HG02798 (cell line): ENCODE results near the gene CARMIL1.

Experiments used
- ATAC-seq: cut with Tn5 transposase; IDR thresholded peaks from one replicate; pipeline ENCODE4 v1.9.1; 2021; ENCODE audit warnings: mild to moderate bottlenecking; ENCODE audit not compliant: unreplicated experiment, poor library complexity

Gene CARMIL1

GRCh38 chr6:25628471-25629197 is 349.5 kb downstream of the CARMIL1 start:
- no peak for ATAC-seq

GRCh38 chr6:25629198-25629576 is 350.0 kb downstream of the CARMIL1 start:
- no peak for ATAC-seq

DNA sequence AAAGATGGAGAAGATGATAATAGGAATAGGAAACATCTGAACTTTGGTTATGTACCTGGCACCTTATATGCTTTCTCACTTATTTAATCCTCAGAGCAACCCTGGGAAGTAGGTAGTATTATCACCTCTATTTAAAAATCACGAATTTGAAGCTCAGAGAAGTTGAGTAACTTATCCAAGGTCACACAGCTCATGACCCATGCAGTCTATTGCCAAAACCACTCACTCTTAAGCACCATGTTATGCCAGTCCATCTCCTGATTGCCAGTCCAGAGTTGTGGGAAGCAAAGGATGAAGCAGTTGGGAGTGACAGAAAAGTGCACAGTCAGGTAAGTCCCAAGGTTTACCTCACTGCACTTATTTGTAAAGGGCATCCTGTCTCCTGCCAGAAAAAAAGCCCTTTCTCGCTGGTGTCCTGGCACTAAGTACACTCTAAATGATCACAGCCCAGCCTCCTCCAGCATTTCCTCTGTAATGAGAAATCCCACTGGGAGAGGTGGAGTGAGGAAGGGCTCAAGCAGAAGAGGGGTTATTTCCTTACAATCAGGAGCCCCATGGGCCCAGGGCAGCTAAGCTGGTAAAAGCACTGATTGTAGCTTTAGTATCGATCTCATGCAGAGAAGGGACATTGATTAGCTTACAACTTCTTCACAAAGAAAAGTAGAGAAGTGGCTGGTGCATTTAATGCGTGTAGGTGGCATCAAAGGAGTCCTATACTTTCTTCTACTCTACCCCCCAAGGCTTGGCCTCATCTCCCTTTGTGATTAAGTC is 351.5 kb downstream of the CARMIL1 start:
- ATAC-seq: no peak

- no peak for ATAC-seq
These were observed 356.7 kb downstream of the CARMIL1 start for GRCh38 chr6:25635886-25636317.

GRCh38 chr6:25637211-25637610 is 358.0 kb downstream of the CARMIL1 start:
- ATAC-seq: no peak

DNA sequence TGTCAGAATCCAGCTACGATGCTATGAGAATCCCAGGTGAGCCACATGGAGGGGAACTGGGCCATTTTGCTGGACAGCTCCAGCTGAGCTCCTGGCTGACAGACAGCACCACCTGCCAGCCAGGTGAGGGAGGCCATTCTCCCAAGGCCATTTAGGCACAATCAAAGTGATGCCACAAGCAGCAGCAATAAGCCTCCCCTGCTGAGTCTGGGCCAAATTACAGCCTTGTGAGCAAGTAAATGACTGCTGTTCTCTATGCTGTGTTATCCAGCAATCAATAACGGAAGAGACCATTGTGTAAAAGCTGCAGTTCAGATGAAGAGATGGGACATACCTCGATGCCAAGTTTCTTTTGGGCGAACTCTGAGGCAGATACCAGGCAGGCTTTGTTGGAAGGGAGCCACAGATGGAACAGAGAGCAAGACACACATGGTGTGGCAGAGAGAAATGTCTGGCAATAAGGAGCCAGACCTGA is 358.8 kb downstream of the CARMIL1 start:
- no peak for ATAC-seq

GRCh38 chr6:25639653-25640052 is 360.5 kb downstream of the CARMIL1 start:
- no peak for ATAC-seq

DNA sequence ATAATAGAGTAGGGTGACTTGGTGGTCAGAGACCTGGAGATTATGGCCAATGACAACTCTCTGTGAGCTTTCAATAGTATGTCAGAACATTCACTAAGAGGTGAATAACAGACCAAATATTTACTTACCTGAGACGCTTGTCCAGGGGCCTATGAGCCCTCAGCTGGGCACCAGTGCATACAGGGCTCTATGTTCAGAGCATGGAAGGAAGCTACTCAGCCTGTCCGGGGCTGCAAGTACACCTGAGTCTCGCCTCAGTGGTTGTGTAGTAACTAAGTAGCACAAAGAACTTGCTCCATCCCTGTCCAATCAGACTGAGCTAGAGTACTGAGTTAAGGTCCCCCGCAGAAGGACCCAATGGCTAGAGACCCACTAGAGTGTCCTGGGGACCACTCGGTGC is 361.3 kb downstream of the CARMIL1 start:
- no peak for ATAC-seq

DNA sequence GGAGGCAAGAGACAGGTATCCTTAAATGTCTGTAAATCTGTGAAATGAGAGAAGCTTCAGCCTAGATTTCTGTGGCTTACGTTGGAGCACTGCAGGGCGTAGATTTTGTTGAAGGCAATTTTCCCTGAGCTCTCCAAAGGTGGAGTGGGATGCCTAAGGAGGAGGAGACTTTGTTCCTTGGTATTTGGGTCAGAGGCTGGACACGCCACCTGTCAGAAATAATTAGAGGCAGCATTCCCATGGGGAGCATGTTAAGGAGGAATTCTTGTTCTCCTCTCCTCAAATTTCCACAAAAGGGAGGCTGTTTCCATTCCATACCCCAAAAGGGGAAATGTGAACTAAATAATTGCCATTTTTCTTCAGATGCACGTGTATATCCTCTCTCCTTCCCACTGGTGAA is 361.7 kb downstream of the CARMIL1 start:
- ATAC-seq: no peak

DNA sequence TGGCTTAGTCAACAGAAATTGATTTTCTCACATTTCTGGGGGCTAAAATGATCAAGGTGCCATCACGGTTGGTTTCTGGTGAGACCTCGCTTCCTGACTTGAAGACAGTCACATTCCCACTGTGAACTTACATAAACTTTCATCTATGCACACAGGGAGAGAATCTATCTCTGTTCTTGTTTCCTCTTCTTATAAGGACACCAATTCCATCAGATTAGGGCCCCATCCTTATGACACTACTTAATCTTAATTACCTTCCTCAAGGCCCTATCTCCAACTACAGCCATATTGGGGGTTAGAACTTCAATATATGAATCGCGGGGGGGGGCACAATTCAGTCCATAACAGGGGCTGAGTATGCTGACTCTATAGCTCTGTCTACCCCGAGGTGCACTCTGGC is 362.2 kb downstream of the CARMIL1 start:
- ATAC-seq: no peak

DNA sequence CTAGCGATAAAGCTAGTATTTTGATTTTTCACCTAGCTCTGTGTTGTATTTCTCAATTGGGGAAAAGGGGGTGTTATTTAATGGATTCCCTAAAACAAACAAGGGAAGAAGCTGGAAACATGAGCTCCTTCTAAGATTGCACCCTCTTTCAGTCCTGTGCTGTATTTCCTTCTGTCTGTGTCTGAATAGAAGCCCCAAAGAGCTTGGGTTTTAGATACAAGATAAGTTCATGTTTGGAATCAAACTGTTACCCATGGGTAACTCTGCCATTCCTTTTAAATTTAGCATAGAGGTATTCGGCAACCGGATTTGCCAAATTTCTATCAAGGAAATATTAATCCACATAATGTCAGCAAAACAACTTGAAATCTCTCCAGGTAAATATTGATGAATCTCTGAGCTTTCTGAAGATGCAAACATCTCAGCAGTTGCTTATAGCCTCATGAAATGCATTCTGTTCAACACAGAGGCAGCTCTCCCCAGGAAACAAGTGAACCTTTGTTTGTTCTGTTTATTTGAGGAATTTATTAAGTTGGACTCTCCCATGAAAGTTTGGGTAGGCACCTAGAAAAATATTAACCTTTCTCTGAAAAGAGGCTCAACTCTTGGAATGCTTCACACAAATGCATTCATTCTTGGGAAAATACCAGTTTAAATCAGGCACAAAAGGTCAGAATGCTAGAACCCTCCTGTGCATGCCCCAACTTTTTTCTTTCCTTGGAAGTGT is 362.9 kb downstream of the CARMIL1 start:
- ATAC-seq: no peak

DNA sequence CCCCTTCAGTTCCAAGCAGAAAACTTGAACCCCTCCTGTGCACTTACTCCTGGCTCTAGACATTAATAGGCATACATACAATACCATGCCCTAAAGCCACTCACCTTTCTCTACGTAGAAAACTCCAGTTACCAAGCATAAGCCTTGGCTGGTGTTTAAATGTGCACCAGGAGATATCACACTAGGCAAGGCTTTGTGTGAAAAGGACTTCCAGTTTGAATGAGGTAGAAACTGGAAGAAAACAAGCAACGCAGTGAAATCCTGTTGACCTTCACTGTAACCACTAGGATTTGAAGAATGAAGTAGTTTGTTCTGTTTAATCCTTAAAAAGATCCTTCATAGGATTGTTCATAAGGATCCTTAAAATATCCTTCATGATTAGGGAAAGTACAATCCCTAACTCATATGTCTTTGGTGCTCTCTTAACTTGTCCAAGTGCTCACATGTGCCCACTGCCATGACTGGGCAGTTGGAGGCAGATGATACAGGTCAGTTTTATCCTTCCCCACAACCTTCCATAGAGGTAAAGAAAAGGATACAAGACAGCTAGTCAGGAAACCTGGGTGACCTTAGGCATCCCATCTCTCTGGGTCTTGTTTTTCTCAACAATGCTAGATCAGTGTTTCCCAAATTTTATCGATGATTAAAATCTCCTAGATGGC is 363.6 kb downstream of the CARMIL1 start:
- ATAC-seq: no peak

- no peak for ATAC-seq
These were observed 366.7 kb downstream of the CARMIL1 start for GRCh38 chr6:25645916-25646315.

- ATAC-seq: no peak
These were observed 370.4 kb downstream of the CARMIL1 start for GRCh38 chr6:25649611-25650010.

- no peak for ATAC-seq
These were observed 372.9 kb downstream of the CARMIL1 start, which contains the start of gene SCGN for GRCh38 chr6:25652007-25652515. TSS of gene SCGN (plus strand) at chr6:25652215. CDS start at chr6:25652404, 189 bp downstream.

- ATAC-seq: no peak
These were observed 376.5 kb downstream of the CARMIL1 start for GRCh38 chr6:25655723-25656122.

- no peak for ATAC-seq
These were observed 380.6 kb downstream of the CARMIL1 start for GRCh38 chr6:25659633-25660368.

GRCh38 chr6:25660512-25660911 is 381.3 kb downstream of the CARMIL1 start:
- no peak for ATAC-seq

GRCh38 chr6:25661129-25661779 is 382.1 kb downstream of the CARMIL1 start:
- no peak for ATAC-seq
